HG02884 (cell line): ENCODE data around the gene INHBC.
"Not testable (repeated sequence)": the region's sequence is repeated elsewhere in the genome, so short reads cannot be mapped to it uniquely, and the experiment has no call there.

ENCODE experiments used
- ATAC-seq: cut with Tn5 transposase; IDR thresholded peaks from one replicate; pipeline ENCODE4 v1.9.1; 2021; ENCODE audit warnings: mild to moderate bottlenecking, moderate library complexity; ENCODE audit not compliant: unreplicated experiment

Gene INHBC

DNA sequence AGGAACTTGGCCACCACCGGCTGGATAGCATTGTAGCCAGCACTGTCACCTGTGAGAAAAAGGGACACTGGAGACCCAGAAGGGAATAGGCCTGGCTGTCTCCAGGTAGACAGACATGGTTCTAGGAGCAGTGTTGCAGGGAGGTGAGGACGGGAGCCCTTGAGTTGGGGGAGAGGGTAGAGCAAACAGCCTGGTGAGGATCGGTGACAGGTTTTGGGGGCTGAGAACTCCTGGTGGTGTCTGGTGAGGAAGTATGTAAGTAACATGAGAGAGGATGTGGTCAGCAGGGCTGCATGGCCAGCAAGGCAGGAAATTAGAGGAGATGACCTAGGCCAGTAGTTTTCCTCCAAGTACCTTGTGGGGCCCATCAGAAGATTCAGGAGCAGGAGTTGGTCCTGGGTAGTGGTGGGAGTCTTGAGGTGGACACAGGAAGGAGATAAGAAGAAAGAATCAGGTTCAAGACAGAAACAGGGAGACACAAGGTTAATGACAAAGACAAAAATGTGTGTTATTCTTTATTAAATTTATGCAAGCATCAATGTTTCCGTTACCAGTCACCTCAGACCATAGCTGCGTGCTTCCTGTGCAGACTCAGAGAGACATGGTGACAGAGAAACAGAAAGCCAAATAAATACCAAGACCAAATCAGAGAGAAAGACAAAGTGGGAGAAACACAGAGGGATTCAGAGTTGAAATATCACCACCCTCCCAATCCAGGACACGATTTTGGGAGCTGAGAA is 45.0 kb downstream of the INHBC start, which contains the start of gene ARHGAP9:
Gene ARHGAP9 (minus strand): TSS at position 491 of the 740 bp plus-strand sequence. CDS start 460 bp downstream, at position 31.
- ATAC-seq = peak; percentile 35

DNA sequence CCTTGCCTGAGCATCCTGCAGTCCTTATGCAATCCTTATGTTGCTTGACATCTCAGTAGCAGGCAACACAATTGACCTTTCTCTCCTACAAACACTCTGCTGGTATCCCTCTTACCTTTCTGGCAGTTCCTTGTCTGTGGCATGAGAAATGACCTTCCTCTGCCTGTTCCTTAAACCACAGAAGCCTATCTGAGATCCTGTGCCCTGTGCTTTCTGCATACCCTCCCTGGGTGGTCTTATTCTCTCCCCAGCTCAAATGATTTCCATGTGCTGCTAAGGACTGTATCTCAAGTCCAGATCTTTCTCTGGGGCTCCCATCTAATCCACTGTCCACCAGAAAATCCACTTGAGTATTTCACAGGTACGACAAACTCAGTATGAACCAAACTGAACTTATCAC is 47.1 kb downstream of the INHBC start:
- ATAC-seq = no peak

DNA sequence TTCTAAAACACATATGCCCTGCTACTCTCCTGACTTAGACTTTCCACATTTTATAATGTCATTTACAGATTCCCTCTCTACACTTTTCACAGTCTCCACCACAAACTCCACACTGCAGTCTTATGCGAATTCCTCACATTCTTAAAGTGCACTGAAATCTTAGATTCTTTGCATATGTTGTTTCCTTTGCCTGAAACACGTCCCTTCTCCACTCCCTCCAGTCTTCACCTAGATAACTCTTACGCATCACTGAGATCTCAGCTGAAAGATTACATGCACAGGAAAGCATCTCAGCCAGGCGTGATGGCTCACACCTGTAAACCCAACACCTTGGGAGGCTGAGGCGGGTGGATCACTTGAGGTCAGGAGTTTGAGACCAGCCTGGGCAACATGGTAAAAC is 48.9 kb downstream of the INHBC start:
- no peak for ATAC-seq

DNA sequence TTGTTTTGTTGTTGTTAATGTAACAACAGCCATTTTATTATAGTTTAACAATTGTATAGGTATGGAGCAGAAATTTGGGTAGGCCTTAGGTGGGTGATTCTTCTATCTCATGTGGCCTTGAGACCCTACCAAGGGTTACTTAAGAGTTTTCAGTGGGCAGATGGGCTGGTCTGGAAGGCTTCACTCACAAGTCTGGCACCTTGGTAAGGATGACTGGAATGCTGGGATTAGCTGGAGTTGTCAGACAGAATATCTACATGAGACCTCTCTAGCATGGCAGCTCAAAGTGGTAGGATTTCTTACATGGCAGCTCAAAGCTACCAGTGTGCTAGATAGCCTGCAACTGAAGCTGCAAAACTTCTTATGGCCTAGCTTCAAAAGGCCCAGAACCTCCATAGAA is 51.1 kb downstream of the INHBC start:
- no peak for ATAC-seq

DNA sequence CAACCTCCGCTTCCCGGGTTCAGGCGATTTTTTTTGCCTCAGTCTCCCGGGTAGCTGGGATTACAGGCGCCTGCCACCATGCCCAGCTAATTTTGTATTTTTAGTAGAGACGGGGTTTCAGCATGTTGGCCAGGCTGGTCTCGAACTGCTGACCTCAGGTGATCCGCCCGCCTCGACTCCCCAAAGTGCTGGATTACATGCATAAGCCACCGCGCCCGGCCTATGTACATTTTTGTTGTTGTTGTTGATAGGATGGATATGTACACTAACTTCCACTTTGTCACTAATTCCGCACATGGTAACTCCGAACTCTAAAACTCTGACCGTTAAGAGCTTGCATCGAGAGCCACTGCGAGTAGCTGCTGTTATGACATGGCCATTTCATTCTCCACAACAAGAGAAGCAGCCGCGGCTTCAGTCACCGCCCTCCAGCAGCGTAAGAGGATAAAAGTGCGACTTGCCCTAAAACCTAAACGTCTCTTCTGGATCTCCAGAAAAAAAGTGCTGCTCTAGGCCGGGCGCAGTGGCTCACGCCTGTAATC is 52.5 kb downstream of the INHBC start:
- no peak for ATAC-seq

DNA sequence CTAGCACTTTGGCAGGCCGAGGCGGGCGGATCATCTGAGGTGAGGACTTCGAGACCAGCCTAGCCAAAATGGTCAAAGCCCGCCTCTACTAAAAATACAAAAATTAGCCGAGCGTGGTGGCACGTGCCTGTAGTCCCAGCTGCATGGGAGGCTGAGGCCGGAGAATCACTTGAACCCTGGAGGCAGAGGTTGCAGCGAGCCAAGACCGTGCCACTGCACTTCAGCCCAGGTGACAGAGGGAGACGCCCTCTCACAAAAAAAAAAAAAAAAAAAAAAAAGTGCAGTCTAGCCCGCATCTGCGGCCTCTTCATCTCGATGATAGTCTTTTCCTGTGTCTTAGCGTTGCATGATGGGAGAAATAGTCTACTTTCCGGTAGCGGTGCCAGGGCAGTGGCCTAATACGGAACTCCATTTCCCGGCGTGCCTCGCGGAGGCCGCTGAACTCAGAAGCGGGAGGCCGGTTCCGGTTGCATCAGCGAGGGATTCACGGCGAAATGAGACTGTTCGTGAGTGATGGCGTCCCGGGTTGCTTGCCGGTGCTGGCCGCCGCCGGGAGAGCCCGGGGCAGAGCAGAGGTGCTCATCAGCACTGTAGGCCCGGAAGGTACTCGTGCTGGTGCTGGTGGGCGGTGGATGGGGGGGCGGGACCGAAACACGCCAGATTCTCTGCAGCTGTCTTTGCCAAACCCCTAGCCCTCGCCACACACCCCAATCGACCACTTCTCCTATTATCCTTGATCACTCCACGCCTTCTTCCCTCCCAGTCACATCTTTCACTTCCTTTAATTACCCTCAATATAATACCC is 53.2 kb downstream of the INHBC start, which contains the start of gene MARS1:
Gene MARS1 (plus strand): TSS at position 472 of the 805 bp plus-strand sequence. CDS start 23 bp downstream, at position 495.
- ATAC-seq = peak; percentile 97

DNA sequence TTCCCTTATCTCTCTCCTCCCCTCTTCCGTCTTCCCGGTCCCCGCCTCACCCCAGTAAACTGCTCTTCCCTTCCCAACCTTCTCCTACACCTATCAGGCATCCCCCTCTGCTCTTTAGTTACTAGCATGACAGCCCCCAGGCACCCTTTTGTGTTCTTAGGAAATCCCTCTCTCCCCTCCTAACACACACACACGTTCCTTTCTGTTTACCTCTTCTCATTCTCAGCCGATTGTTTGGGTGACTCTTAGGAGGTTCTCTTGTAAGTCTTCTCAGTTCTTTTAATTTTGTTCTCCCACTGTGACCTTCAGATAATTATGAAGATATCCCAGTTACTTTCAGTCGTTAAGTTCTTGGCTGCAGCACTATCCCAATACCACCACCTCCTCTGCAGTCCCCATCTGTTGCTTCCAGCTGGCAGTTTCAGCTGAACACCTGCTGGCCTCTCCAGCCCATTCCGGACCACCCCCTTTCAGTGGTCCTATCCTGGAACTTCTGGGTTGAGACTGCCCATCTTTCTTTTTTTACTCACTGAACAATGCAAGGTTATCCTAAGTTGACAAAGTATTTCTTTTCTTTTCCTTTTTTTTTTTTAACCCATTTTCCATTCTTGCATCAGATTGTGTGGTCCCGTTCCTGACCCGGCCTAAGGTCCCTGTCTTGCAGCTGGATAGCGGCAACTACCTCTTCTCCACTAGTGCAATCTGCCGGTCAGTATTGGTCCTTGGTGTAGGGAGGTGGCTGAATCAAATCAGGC is 54.0 kb downstream of the INHBC start:
- no peak for ATAC-seq

DNA sequence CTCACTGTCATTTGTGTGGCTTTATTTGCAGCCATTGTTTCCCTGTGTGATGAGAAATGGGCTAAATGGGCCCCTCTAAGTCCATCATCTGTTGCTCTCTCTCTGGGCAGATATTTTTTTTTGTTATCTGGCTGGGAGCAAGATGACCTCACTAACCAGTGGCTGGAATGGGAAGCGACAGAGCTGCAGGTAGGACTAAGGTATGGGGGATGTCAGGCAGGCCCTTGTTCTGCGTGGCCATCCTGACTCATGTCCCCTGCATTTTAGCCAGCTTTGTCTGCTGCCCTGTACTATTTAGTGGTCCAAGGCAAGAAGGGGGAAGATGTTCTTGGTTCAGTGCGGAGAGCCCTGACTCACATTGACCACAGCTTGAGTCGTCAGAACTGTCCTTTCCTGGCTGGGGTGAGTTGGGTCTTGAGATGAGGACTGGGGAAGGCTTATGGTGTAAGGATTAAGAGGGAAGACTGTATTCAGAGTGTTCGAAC is 54.6 kb downstream of the INHBC start:
- ATAC-seq = no peak

DNA sequence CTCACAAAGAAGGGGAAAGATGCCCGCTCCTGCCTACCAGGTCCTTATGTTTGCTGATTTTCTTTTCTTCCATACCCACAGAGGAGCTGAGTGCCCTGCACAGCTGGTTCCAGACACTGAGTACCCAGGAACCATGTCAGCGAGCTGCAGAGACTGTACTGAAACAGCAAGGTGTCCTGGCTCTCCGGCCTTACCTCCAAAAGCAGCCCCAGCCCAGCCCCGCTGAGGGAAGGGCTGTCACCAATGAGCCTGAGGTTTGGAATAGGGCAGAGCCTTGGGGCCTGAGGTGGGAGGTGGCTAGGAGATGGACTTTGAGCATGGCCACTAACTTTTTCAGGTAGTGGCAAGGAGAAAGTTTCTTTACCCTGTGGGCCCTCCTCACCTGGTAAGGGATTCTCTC is 55.5 kb downstream of the INHBC start:
- ATAC-seq = no peak

DNA sequence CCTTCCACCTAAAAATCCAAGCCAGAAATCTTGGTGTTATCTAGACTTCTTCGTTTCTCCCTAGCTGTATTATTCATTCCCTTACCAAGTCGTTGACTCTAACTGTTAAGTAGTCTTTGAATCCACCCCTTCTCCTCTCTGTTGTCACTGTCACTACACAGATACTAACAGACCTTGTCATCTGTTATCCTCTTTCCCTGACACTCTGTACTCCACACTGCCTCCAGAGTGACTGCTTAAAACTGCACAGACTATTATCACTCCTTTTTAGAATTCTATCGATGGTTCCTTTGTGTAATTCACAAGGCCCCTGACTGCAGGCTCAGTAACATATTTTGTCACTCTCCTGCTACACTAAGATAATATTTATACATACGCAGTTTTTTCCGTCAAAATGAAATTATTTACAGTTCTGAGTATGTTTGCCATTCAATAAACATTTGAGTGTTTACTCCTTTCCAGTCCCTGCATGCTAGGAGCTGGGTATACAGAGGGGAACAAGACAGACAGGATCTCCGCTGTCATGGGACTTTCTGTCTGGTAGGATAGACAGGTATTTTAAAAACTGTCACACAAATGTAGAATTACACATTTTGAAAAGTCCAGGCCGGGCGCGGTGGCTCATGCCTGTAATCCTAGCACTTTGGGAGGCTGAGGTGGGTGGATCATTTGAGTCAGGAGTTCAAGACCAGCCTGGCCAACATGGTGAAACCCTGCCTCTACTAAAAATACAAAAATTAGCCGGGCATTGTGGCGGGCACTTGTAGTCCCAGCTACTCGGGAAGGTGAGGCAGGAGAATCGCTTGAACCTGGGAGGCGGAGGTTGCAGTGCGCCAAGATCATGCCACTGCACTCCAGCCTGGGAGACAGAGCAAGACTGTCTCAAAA is 57.1 kb downstream of the INHBC start:
- no peak for ATAC-seq

DNA sequence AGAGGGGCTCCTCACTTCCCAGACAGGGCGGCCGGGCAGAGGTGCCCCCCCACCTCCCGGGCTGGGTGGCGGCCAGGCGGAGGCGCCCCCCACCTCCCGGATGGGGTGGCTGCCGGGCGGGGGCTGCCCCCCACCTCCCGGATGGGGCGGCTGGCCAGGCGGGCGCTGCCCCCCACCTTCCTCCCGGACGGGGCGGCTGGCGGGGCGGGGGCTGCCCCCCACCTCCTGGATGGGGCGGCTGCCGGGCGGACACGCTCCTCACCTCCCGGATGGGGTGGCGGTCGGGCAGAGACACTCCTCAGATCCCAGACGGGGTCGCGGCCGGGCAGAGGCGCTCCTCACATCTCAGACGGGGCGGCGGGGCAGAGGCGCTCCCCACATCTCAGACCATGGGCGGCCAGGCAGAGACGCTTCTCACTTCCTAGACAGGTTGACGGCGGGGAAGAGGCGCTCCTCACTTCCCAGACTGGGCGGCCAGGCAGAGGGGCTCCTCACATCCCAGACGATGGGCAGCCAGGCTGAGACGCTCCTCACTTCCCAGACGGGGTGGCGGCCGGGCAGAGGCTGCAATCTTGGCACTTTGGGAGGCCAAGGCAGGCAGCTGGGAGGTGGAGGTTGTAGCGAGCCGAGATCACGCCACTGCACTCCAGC is 60.6 kb downstream of the INHBC start:
- ATAC-seq = not testable (repeated sequence)

DNA sequence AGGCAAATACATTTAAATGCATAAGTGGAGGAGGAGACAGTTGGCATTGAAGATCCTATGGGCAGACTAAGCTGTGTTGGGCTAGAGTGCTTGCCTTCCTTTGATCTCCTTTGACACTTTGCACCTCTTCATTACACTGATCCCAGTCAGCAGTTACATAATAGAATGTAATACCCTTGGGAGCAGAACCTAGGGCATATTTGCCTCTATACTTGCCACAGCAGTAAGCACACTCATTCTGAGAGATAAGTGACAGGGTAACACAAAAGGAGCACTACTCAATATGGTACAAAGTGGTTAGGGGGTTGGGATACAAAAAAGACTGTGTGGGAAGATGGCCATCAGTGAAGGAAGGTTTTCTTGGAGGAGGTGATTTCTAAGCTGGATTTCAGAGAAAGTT is 62.2 kb downstream of the INHBC start:
- no peak for ATAC-seq

DNA sequence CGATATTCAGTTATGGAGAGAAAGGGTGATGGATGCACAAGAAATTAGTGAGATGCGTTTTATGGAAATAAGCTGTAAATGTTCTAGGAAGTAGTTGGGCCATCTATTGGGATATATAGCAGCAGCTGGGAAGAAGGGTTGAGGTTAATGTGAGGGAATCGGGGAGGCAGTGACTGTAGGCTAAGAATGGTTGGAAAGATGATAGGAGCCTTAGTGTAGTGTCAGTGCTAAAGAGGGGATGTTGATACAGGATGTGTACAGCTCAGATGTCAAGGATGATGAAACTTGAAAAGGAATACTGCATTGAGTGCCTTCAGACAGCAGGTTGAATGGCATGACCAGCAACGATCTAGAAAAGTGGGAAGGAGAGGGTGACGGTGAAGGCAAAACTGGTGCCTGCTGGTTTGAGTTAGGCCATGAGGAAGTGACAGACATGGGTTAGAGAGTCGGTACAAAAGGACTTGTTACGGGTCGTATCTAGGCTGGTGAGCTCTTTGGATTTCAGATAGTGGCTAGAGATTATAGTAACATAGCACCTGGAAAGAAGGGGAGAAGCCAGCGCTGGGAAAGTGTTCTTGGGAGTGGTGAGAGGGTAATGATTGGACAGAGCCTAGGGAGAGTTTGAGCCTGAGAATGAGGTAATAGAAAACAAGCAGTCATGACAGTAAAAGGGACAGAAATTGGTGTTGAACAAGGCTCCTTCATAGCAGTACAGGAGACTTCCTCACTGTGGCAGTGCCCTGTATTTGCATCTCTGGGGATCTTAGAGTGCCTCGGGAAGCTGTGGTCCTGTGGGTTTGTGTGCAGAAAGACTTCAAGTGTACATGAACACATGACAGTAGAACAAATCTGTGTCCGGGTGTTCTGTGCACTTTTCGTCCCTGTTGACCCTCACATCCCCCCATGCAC is 62.9 kb downstream of the INHBC start:
- ATAC-seq = no peak

DNA sequence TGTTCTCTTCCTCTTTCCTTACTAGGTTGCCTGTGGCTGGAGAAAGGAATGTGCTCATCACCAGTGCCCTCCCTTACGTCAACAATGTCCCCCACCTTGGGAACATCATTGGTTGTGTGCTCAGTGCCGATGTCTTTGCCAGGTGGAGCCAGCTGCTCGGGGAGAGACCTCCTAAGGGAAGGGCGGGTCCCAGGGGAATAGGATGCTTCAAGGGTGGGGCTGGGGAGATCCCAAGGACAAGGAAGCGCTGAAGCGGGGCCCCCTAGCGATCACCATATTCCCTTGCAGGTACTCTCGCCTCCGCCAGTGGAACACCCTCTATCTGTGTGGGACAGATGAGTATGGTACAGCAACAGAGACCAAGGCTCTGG is 63.5 kb downstream of the INHBC start:
- no peak for ATAC-seq

DNA sequence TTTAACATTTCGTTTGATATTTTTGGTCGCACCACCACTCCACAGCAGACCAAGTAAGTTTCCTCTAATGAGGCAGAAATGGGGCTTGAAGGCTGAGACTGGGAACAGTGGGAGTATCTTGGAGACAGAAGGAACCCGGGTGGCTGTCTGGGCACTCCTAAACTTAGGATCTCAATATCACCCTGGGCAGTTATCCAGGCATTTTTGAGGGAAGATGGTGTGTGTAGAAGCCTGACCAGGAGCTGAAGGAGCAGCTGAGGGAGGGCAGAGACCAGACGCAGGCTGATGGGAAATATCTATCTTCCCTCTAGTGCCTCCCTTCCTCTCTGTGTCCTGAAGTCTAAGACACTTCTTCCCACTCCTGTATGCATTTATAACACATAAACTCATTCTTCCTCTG is 64.0 kb downstream of the INHBC start:
- ATAC-seq = no peak

DNA sequence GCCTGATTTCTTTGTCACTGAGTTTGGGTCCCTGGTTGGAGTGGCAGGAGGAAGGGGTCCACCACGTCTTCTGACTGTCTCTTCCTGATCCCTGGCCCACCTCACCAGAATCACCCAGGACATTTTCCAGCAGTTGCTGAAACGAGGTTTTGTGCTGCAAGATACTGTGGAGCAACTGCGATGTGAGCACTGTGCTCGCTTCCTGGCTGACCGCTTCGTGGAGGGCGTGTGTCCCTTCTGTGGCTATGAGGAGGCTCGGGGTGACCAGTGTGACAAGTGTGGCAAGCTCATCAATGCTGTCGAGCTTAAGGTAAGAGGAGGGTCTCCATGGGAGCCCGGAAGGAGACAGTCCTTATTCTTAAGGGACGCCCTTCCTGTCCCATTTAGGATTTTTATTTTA is 65.6 kb downstream of the INHBC start:
- ATAC-seq = no peak
